Neural cell (in vitro differentiated cells): ENCODE results near the gene TXN. TPM values are rescaled to one million over a fixed set of nuclear protein-coding genes. Genes with fewer than 3 reads are reported as not detected.

Experiments
- H2AFZ ChIP-seq: fragments of 200-600, 300-800 bp; sonication (generic), shearing (Covaris generic); 2 replicates; pipeline ENCODE4 v1.6.0; 2014; ENCODE audit warnings: low read depth, mild to moderate bottlenecking, antibody characterized with exemption, low read length, moderate library complexity
- H3F3A ChIP-seq: fragments of 200-600 bp; shearing (Covaris generic); 2 replicates; pipeline ENCODE4 v1.6.1; 2016; ENCODE audit warnings: mild to moderate bottlenecking, moderate library complexity, mixed read lengths, antibody characterized with exemption, low read length; ENCODE audit not compliant: insufficient read depth, poor library complexity, severe bottlenecking
- H3K27ac ChIP-seq: fragments of 200-600, 300-800 bp; sonication (generic), shearing (Covaris generic); 2 replicates; pipeline ENCODE4 v1.5.1; 2014; ENCODE audit warnings: mild to moderate bottlenecking, low read length, moderate library complexity
- H3K27me3 ChIP-seq: fragments of 300-800, 200-600 bp; sonication (generic), shearing (Covaris generic); 2 replicates; pipeline ENCODE4 v1.6.0; 2014; ENCODE audit warnings: mild to moderate bottlenecking, low read depth, low read length, moderate library complexity; ENCODE audit not compliant: insufficient read depth
- H3K36me3 ChIP-seq: fragments of 300-800, 200-600 bp; sonication (generic), shearing (Covaris generic); 2 replicates; pipeline ENCODE4 v1.5.1; 2014; ENCODE audit warnings: mild to moderate bottlenecking, antibody characterized with exemption, low read length, moderate library complexity; ENCODE audit not compliant: insufficient read depth
- H3K4me2 ChIP-seq: fragments of 300-800, 200-600 bp; sonication (generic), shearing (Covaris generic); 2 replicates; pipeline ENCODE4 v1.6.0; 2014; ENCODE audit warnings: mild to moderate bottlenecking, low read length
- H3K4me3 ChIP-seq: fragments of 300-800, 200-600 bp; sonication (generic), shearing (Covaris generic); 2 replicates; pipeline ENCODE4 v1.5.1; 2014; ENCODE audit warnings: mild to moderate bottlenecking, low read length, moderate library complexity
- H3K79me2 ChIP-seq: fragments of 200-600 bp; shearing (Covaris generic); replicated peaks from 2 replicates; pipeline ENCODE4 v1.6.0; 2014; ENCODE audit warnings: mild to moderate bottlenecking, low read length, moderate library complexity; ENCODE audit not compliant: insufficient read depth
- H3K9ac ChIP-seq: fragments of 300-800, 200-600 bp; sonication (generic), shearing (Covaris generic); 2 replicates; pipeline ENCODE4 v1.6.1; 2016; ENCODE audit warnings: mild to moderate bottlenecking, low read length, mixed read lengths
- H3K9me2 ChIP-seq: fragments of 200-600 bp; shearing (Covaris generic); 2 replicates; pipeline ENCODE4 v1.6.1; 2016; ENCODE audit warnings: mild to moderate bottlenecking, low read length, mixed read lengths; ENCODE audit not compliant: insufficient read depth
- H3K9me3 ChIP-seq: fragments of 200-600, 300-800 bp; sonication (generic), shearing (Covaris generic); 2 replicates; pipeline ENCODE4 v1.6.1; 2016; ENCODE audit warnings: mild to moderate bottlenecking, mixed run types, low read length, moderate library complexity, mixed read lengths
- H4K20me1 ChIP-seq: fragments of 200-600 bp; shearing (Covaris generic); 2 replicates; pipeline ENCODE4 v1.6.1; 2016; ENCODE audit warnings: mild to moderate bottlenecking, mixed run types; ENCODE audit not compliant: insufficient read depth
- CTCF ChIP-seq: fragments of 450-650 bp; IDR thresholded peaks from 2 replicates; pipeline ENCODE4 v1.5.1; 2014; ENCODE audit warnings: antibody characterized with exemption, mild to moderate bottlenecking, moderate library complexity; ENCODE audit not compliant: poor library complexity, severe bottlenecking
- EP300 ChIP-seq: fragments of 450-650 bp; conservative IDR thresholded peaks from 2 replicates; pipeline ENCODE4 v1.6.1; 2014; ENCODE audit warnings: antibody characterized with exemption, mild to moderate bottlenecking, moderate library complexity; ENCODE audit not compliant: poor library complexity, severe bottlenecking
- EZH2 ChIP-seq: fragments of 200-600, 300-800 bp; shearing (Covaris generic), sonication (generic); IDR thresholded peaks from 2 replicates; pipeline ENCODE4 v1.6.1; 2014; ENCODE audit warnings: antibody characterized with exemption, low read length, borderline replicate concordance, mild to moderate bottlenecking; ENCODE audit not compliant: insufficient read depth, poor library complexity, severe bottlenecking
- MXI1 ChIP-seq: fragments of 450-650 bp; conservative IDR thresholded peaks from 2 replicates; pipeline ENCODE4 v1.6.1; 2014; ENCODE audit warnings: antibody characterized with exemption, mild to moderate bottlenecking; ENCODE audit not compliant: poor library complexity, severe bottlenecking
- POLR2AphosphoS5 ChIP-seq: IDR thresholded peaks from 2 replicates; pipeline ENCODE4 v1.6.1; 2012
- RAD21 ChIP-seq: fragments of 450-650 bp; conservative IDR thresholded peaks from 2 replicates; pipeline ENCODE4 v1.6.1; 2014; ENCODE audit warnings: antibody characterized with exemption, mild to moderate bottlenecking, moderate library complexity
- REST ChIP-seq: IDR thresholded peaks from 2 replicates; pipeline ENCODE4 v1.6.1; 2012; ENCODE audit warnings: borderline replicate concordance
- SMC3 ChIP-seq: fragments of 450-650 bp; conservative IDR thresholded peaks from 2 replicates; pipeline ENCODE4 v1.6.1; 2014; ENCODE audit warnings: antibody characterized with exemption, mild to moderate bottlenecking, moderate library complexity; ENCODE audit not compliant: poor library complexity
- TAF1 ChIP-seq: IDR thresholded peaks from 2 replicates; pipeline ENCODE4 v1.6.1; 2012; ENCODE audit warnings: low read depth
- polyA plus RNA-seq: library from polyadenylated mRNA; depleted of rRNA; stranded (reverse); fragments of >200 nt; gene quantifications from 2 replicates; pipeline ENCODE4 v1.2.3, GENCODE V29; 2014

Gene TXN
- polyA plus RNA-seq, 1 donor from 2014 or later, result 304 TPM

- Histone ChIP-seq H3K27ac (no peak overlapping the region), H2AFZ (no peak overlapping the region), H3K27me3 (no peaks in the 10 kb centered on the region), H3K9me3 (no peaks in the 10 kb centered on the region), H3K4me3 (no peak overlapping the region), H3K79me2 (no peaks in the 10 kb centered on the region), H3K9ac (no peak overlapping the region), H3F3A (no peaks in the 10 kb centered on the region), H3K9me2 (no peaks in the 10 kb centered on the region), H4K20me1 (no peaks in the 10 kb centered on the region), H3K36me3 (no peaks in the 10 kb centered on the region), H3K4me2 (no peak overlapping the region)
- TF ChIP-seq RAD21, result no peak
- no peak for TF ChIP-seq SMC3
- TF ChIP-seq CTCF, result no peak
- TF ChIP-seq POLR2AphosphoS5, result no peak
- no peak for TF ChIP-seq EP300
- TF ChIP-seq REST, result no peak
- no peak for TF ChIP-seq EZH2
- TF ChIP-seq MXI1, result no peak
- TF ChIP-seq TAF1, result no peak
Observed at GRCh38 chr9:110291921-110292557, 35.7 kb upstream of the TXN start.

GRCh38 chr9:110290001-110290400 lies 33.7 kb upstream of the TXN start:
- Histone ChIP-seq H3K9me2 (no peaks in the 10 kb centered on the region), H3K79me2 (no peaks in the 10 kb centered on the region), H3K9me3 (no peaks in the 10 kb centered on the region), H3K4me3 (no peak overlapping the region), H3K36me3 (no peaks in the 10 kb centered on the region), H3K4me2 (no peak overlapping the region), H2AFZ (no peak overlapping the region), H3F3A (no peaks in the 10 kb centered on the region), H3K27me3 (no peaks in the 10 kb centered on the region), H3K27ac (no peak overlapping the region), H4K20me1 (no peaks in the 10 kb centered on the region), H3K9ac (no peak overlapping the region)
- no peak for TF ChIP-seq CTCF
- TF ChIP-seq REST, result no peak
- TF ChIP-seq TAF1, result no peak
- no peak for TF ChIP-seq EZH2
- TF ChIP-seq EP300, result no peak
- no peak for TF ChIP-seq SMC3
- no peak for TF ChIP-seq MXI1
- no peak for TF ChIP-seq RAD21
- no peak for TF ChIP-seq POLR2AphosphoS5
